HTR-8/SVneo (cell line): ENCODE data around the gene COPS3.

Source experiments
- DNase-seq: peaks from one replicate; pipeline ENCODE4 v3.0.0; 2011; ENCODE audit warnings: low spot score, mixed read lengths; ENCODE audit not compliant: insufficient read length
- FAIRE-seq: peaks from 2 replicates; lab custom pipeline; 2011; peaks lifted over from hg19 to GRCh38; lab: Jason Lieb, UNC

Gene COPS3

DNA sequence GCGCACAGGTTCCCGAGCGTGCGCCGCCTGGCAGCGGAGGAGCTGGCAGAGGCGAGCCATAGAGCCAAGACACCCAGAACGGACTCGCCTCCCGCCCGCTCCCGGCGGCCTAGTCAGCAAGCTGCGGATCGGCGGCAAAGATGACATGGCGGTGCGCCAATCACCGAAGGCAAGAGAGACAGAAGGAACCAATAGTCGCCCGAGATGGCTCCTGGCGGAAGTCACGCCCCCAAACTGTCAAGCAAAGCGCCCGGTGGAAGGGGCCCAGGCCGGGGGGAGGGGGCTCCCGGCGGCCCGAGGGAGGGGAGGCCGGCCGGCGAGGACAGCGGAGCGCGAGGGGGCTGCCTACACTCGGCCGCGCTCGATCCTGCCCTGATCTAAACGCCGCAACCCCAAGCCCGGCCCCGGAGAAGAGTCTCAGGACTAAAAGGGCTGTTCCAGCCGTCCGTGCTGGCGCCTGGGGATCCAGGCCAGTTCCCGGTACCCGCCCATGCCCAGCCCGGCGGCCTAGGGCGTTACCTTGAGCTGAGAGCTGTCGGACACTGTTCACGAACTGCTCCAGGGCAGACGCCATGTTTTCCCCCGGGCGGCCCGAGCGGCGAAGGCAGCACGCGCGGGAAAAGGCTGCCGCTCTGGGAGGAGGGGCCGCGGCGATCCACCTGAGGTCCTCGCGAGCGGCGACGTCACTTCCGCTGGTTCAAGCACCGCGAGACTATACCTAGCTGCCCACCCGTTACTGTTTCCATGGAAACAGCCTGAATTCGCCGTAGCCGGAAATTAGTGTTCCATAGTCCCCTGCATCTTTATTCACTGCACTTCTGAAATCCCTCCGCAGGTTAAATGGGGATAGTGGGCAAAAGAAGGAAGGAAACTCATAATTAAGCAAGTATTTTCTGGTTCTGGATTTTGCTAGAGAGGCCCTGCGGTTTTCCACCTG, at the start of gene COPS3:
Gene COPS3 (minus strand): TSS at position 634 of the 937 bp plus-strand sequence. CDS start 60 bp downstream, at position 574.
- FAIRE-seq (peak; percentile 99), DNase-seq (peak; percentile 100)

DNA sequence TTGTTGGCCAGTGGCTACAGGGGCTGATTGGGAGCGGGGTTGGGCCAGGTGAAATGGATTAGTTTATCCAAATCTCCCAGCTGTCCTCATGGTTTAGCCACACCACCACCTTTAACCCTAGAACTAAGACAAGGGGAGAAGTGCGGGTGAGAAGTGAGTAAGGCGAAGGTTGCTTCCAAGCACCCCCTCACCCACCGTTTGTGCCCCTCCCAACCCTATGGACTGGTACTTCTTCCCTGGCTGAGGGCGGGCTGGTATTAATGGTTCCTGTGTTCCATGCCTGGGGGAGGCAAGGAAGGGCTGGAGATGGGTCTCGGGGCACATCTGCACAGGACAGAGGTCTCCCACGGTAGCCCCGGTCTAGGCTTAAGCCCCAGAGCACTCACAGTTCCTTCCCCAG, 47.2 kb upstream of the COPS3 start:
- no peak for DNase-seq
- peak; percentile 13 for FAIRE-seq

DNA sequence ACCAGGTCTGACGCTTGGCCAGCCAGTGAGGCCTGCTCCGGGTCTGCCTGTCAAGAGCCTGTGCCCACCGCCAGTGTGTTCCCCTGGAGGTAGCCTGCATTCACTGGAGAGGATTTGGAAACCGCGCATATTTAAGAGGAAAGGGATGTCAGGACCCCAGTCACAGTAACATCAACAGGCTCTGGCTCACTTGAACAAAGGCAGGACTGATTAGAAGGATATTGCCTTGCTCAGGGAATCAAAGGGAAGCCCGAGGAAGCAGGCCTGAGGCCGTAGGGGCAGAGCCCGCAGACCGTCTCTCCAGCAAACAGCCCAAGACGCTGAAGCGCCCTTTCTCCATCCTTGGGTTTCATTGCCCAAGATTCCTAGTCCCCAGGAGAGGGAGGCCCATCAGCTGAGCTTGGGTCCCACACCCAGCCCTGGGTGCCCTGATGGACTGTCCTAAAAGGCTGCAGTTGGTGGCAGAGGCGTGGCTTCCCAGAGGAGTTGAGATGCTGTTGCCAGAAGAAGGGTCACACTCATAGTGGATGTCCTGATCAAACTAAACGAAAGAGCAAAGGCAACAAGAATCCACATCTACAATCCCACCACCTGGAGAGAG, 45.3 kb upstream of the COPS3 start:
- no peak for DNase-seq
- FAIRE-seq, result no peak

DNA sequence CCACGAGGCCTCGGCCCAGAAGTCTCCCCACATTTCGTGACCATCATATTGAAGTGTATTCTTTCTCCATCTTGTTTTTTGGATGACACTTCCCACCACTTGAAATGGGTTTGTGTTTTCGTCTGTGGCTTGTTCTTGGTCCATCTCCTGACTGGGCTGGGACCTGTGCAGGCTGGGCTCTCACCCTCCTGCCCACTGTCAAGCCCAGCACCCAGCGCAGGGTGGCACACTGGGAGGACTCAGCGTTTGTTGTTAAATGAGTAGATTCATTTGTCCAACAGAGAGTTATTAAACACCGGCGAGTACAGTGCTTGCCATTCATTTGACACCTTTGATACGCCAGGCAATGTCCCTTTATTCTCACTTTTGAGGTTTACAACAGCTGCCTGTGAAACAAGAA, 44.8 kb upstream of the COPS3 start:
- FAIRE-seq (no peak), DNase-seq (no peak)

DNA sequence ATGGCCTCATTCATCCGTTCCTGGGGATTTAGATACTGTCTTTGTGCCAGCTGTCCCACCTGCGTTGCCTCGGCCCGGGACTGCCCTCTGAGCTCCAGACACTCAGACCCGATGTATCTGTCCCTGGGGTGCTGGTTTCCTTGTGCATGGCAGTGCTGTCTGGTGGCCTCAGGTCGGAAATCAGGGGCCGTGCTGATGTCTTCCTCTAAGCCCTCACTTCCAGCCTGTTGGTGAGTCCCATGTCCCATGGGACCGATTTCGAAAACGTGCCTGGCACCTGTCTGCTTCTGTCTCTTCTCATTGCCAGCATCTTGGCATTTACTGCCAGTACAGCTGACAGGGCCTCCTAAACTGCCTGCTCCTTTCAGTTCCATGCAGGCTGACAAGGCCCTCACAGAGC, 44.2 kb upstream of the COPS3 start:
- DNase-seq, result no peak
- FAIRE-seq, result no peak

DNA sequence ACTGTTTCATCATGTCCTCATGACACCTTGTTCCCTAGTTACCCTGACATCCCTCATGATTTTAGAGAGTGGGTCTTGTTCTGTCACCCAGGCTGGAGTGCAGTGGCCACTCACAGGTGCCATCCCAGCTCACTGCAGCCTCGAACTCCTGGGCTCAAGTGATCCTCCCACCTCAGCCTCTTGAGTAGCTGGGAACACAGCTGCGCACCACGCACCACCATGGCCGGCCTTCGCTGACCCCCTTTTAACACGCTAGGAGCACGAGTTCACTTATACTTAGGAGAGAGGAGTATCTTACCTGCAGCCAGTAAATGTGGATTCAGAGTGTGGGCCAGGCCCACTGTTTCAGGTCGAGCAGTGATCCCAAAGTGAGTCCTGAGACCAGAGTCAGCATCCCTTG, 43.6 kb upstream of the COPS3 start:
- DNase-seq, result no peak
- FAIRE-seq, result no peak

DNA sequence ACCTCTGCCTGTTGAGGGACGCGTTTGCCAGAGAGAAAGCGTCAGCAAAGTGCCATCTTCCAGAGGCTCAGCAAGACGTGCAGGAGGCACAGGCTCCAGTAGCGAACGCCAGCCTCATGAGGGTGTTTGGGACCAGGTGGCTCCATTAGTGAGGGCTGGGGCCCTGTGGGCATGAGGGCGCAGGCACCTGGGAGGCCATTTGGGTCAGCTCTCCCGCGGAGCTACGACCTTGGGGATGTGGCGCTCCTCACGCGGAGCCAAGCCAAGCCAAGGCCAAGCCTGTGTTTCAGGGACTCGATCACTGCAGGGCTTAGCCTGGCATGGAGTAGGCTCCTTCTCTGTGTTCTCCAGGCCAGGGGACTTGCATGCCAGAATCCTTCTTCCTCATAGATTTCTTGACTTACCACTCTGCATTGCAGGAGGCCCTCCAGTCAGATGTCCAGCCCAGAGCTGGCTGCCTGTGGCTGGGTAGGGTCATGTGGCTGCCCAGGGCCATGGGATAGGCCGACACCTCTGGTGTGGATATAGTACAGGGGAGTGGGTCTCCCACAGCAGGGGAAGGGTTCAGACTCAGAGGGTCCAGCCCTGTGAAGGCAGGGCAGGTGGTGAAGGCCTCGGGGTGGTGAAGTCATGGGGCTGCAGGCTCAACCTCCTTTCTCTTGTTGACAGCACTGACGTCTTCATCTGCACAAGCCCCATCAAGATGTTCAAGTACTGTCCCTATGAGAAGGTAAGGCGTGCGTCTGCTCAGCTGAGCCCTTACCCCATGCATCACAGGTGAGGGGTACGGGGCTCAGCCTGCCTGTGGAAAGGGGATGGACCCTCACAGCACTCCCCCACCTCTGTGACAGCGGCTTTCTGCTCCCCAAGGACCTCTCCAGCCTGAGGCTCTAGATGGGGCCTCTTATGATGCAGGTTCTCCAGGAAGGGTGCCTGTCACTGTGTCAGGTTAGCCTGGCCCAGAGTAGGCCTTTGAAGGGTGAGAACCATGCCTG, 41.8 kb upstream of the COPS3 start:
- FAIRE-seq, result no peak
- DNase-seq, result no peak

DNA sequence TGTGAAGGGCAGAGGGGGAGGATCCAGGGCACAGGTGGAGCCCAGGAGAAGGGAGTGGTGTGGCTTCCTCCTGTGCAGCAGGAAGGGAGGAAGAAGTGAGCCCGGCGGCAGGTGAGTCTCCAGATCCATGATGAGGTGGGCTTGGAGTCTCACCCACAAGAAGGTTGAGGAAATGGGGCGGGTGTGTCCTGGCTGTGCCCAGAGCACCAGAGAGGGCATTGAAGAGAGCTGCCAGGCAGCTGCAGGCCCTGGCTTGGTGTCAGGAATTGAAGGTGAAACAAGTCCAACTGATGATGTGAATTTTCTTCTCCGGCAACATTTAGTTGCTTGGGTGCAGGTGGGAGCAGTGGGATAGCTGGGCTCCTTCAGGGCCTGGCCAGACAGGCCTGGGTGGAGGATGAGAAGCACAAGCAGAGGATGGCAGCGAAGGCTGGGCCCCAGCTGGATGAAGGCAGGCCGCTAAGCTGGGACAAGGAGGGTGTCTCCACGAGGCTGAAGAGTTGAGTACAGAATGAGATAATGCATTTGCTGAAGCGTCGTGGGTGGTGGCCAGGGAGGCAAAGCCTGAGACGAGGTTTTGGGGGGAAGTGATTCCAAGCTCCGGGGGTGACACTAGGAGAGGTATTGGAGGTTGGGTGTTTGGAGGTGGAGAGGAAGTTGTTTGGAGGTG, 40.4 kb upstream of the COPS3 start:
- no peak for FAIRE-seq
- DNase-seq, result no peak

DNA sequence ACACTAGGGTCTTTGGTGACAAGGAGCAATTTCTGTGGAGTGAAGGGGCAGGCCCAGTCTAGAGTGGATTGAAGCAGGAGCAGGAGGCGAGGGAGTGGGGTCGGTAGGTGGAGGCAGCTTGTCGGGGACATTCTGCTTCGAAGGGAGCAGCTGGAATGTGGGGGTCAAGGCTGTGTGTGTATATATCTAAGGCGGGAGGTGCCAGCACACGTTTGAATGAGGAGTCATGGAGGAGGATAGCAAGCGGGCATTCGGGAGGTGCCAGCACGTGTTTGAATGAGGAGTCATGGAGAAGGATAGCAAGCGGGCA, 39.8 kb upstream of the COPS3 start:
- DNase-seq, result no peak
- peak; percentile 40 for FAIRE-seq

DNA sequence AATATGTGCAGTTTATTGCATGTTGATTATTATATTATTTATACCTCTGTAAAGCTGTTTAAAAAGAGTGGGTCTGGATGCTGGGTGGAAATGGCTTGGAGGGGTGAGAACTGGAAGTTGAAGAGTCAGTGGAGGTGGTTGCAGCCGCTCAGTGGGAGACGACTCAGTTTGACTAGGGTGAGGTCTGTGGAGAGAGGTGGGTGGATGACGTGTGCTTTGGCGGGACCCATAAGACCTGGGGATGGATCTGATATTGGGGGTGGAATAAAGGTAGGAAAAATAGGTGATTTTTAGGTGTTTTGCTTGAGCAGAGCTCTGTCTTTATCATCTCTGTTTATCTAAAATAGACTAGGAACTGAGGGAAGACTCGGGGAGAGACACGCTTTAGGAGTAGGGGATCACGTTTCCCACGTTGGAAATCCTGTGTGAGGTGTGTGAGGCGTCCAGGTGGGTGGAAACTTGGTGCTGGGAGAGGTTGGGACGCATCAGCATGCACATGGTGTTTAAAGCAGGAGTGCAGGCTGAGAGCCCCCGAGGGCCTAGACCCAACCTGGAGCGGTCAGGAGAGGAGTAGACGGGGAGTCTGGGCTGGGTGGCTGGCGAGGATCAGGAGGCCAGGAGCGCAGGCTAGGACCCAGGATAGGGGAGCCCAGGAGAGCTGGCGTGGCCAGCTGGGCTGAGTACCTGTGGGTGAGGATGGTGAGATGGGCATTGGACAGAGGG, 39.3 kb upstream of the COPS3 start:
- FAIRE-seq (no peak), DNase-seq (no peak)

DNA sequence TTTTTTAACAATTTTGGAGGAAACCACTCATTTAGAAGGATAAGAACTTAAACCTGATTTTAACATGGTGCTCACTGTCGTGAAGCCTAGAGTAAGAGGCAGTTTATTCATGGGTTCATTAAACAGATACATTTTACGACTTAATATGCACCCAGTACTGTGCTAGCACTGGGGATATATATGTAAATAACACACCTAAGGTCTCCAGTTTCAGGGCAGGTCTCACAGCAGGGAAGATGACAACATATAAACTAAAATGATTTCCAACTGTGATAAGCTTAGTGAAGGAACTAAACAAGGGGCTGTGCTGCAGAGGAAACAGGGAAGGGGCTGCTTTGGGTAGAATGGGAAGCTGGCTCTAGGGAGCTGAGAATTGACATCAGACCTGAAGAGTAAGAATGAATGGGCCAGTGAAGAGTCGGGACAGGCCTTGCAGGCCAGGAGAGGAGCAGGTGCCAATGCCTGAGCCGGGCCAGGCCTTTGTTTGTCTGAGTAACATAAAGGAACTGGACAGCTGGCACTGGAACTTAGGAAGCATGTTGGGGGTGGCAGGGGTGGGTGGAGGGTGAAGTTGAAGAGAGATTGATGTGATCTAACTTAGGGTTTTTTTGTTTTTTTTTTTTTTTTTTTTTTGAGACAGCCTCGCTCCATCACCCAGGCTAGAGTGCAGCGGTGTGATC, 34.2 kb upstream of the COPS3 start:
- FAIRE-seq (no peak), DNase-seq (no peak)

DNA sequence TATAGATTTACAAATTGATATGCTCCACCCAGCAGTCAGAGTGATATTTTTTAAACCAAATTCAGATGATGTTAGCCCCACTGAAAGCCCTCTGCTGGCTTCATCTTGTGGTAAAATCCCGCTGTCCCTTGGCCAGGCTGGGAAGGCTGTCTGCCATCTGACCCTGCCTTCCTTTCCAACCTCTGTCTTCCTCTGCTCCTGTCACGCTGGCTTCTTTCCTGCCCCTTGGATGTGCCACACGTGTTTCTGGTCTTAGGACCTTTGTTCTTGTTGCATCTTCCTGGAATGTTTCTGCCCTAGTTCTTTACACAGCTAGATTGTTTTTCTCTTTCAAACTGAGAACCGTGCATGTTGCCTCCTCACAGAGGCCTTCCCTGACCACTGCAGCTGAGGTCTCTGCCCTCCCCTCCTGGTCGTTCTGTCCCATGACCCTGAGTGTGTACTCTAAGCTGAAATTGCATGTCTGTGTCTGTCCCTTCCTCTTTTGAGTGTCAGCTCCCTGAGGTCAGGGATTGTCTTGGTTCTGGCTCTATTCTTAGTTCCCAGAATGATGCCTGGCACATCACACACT, 33.5 kb upstream of the COPS3 start:
- FAIRE-seq, result no peak
- no peak for DNase-seq

DNA sequence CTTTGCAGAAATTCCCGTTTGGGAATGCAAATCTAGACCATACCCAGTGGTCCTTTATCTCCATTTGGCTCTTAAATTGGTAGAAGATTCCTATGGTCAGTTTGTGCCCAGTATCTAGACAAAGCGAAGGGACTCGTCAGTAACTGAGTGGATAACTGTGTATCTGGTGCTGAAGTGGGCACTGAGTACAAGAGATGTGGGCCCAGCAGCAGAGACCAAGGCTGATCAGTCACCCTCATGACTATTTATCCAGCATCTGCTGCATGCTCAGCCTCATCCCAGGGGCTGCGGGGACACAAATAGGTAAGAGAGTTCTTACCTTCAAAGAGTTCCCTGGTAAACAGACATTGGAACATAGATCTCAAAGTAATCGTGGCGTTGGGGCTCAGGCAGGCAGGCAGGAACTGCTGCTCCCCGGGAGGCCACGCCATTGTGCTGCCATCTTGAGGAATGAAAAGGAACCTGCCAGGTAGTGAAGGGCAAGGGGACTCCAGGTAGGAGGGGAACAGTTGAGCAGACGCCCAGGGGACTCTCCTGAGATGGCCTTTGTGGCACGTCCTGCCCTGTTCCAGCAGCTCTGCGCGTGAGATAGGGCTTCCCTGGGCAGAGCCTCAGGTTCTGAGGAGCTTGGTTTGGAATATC, 32.4 kb upstream of the COPS3 start:
- peak; percentile 65 for DNase-seq
- FAIRE-seq, result peak; percentile 9

DNA sequence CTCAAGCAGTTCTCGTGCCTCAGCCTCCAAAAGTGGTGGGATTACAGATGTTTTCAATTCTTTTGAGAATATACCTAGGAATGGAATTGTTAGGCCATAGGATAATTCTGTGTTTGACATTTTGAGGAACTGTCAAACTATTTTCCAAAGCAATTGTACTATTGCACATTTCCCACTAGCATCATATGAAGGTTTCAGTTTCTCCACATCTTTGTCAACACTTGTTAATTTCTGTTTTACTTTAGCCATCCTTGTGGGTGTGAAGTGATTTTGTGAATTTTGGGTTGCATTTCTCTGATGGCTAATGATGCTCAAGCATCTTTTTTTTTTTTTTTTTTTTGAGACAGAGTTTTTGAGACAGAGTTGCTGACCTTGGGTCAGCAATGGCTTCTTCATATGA, 28.3 kb upstream of the COPS3 start:
- FAIRE-seq (no peak), DNase-seq (no peak)

DNA sequence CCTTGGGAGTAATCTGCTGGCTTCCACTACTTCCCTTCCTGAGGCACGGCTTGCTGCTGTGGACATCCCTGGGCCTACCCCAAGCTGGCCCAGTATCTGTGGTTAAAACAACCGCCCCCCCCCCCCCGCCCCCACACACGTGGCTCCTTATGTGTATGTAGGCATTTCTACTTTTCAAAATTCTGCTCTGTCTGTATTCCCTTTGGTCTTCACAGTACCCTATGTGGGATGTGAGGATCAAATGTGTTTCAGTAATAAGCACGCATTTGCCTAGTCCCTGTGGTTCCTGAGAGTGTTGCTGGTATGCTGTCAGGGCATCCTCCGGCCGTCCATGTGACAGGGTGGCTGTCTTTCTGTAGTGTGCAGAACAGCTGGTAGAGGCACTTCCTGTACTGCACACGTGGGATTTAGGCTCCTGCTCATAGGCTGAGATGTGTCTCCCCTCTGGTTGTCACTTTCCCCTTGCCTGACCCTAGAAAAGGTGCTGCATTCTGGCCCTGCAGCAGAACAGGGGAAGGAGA, 24.3 kb upstream of the COPS3 start:
- DNase-seq (no peak), FAIRE-seq (no peak)

DNA sequence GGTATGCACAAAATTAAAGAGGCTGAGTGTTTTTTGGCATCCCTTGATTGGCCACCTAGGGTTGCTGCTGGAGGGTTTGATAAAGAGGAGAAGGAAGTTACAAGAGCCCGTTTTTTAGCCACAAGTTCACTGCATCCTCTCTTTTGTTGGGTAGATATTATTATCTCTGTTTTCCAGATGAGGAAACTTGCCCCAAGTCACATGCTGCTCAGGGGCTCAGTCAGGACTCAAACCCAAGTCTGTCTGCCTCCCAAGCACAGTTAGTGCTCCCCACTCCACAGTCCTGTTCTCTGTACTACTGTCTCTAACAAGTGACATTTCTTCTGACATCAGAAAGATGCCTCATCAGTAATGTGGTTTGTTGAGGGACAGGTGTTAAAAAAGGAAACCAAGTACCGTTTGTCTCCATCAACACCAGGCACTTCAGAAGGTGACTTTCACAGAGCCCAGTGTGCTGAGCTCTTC, 23.5 kb upstream of the COPS3 start:
- no peak for FAIRE-seq
- DNase-seq, result no peak

DNA sequence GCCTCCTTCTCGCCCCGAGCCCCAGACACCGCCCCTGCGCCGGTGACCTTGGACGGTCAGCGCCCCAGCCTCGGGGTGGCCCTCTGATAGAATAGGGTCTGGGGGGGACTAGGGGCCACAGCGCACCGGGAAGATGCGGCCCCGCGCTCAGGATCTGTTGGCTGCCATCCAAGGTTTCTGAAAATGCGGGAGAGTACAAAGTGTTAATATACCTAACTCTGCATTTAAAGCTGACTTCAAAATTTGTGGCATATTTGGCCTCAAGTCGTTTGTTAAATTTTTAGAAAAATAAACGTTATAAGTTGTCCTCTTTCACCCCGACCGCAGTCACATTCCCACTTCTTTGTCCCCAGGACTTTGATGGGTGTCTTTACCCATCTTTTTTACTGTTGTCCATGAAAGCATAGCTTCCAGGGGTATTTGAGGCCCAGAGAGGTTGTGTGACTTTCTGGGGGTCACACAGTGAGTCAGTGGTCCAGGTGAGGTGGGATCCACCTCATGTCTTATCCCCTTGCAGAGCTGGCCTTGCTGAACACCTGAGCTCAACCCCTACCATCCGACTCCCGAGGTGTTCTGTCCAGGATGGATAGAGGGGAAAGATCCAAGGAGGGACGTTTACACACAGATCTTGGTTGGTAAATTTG, 22.9 kb upstream of the COPS3 start:
- FAIRE-seq, result no peak

More for the DNA sequence above, 22.9 kb upstream of the COPS3 start:
- DNase-seq, result no peak
